Progenitor cell of endocrine pancreas (in vitro differentiated cells): ENCODE data around the gene SH3RF2. TPM values are rescaled to one million over a fixed set of nuclear protein-coding genes. Genes with fewer than 3 reads are reported as not detected.
A peak's percentile ranks its signal among the peaks of the same experiment; 100 is the strongest.

ENCODE experiments used
- DNase-seq: peaks from one replicate; pipeline ENCODE4 v3.0.0; 2021; ENCODE audit warnings: low spot score; ENCODE audit not compliant: unreplicated experiment
- H3K27ac Mint-ChIP-seq: 2 replicates; pipeline ENCODE4 v1.8.0; 2021; ENCODE audit warnings: mild to moderate bottlenecking, moderate library complexity, mixed read lengths
- H3K27me3 Mint-ChIP-seq: 2 replicates; pipeline ENCODE4 v1.8.0; 2021; ENCODE audit warnings: mixed read lengths
- H3K36me3 Mint-ChIP-seq: 2 replicates; pipeline ENCODE4 v1.8.0; 2022; ENCODE audit warnings: mixed read lengths; ENCODE audit not compliant: insufficient read depth
- H3K4me1 Mint-ChIP-seq: 2 replicates; pipeline ENCODE4 v1.8.0; 2021; ENCODE audit warnings: low read depth, mixed read lengths
- H3K4me3 Mint-ChIP-seq: 2 replicates; pipeline ENCODE4 v1.8.0; 2021; ENCODE audit warnings: low read depth, mild to moderate bottlenecking, moderate library complexity, mixed read lengths
- H3K9me3 Mint-ChIP-seq: 2 replicates; pipeline ENCODE4 v1.8.0; 2021; ENCODE audit warnings: low read depth, mixed read lengths
- total RNA-seq: library from RNA; stranded (reverse); gene quantifications from 2 replicates; pipeline ENCODE4 v1.2.1, GENCODE V29; 2021
- TF ChIP-seq, protein P1 (sequence below): fragments of 200-600 bp; sonication (generic); IDR thresholded peaks from one replicate; pipeline ENCODE4 v1.5.0; 2021; ENCODE audit warnings: antibody characterized with exemption, mild to moderate bottlenecking; ENCODE audit not compliant: unreplicated experiment

Gene SH3RF2
- total RNA-seq, 1 donor from 2014 or later, result 17.6 TPM

DNA sequence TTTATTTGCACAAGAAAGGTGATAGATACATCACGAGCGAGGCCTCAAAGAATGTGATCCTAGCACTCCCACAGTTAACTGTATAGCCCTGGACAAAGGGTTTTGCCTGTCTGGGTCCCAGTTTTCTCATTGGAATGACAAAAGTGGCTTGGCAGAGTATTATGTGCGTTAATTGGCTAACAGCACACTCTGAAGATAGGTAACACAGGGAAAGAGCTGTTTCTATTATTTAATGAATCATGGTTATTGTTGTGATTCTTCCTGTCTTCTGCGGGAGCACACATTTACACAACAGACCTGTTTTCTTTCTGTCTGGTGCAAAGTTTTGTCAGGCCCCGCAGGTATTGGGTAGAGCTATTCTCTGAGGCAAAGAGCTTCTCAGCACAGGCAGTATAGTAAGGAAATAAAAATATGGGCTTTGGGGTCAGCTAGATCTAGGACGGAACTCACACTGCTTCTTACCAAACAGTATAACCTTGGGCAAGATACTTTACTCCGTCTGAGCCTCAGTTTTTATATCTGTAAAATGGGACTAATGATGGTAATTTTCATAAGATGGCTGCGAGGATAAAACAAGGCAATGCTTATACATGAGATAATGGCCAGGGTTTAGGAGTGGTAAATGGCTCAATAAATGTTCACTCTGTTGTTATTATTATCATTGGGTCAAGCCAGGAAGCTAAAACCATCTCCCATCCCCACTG lies 90.1 kb downstream of the SH3RF2 start:
- Mint-ChIP-seq H3K36me3 (peaks cover 9% of the 10 kb centered on the region), H3K27ac (no peak overlapping the region), H3K9me3 (no peaks in the 10 kb centered on the region), H3K27me3 (no peaks in the 10 kb centered on the region), H3K4me1 (peaks cover 36% of the 10 kb centered on the region), H3K4me3 (no peak overlapping the region)
- no peak for DNase-seq
- TF ChIP-seq, protein P1, sequence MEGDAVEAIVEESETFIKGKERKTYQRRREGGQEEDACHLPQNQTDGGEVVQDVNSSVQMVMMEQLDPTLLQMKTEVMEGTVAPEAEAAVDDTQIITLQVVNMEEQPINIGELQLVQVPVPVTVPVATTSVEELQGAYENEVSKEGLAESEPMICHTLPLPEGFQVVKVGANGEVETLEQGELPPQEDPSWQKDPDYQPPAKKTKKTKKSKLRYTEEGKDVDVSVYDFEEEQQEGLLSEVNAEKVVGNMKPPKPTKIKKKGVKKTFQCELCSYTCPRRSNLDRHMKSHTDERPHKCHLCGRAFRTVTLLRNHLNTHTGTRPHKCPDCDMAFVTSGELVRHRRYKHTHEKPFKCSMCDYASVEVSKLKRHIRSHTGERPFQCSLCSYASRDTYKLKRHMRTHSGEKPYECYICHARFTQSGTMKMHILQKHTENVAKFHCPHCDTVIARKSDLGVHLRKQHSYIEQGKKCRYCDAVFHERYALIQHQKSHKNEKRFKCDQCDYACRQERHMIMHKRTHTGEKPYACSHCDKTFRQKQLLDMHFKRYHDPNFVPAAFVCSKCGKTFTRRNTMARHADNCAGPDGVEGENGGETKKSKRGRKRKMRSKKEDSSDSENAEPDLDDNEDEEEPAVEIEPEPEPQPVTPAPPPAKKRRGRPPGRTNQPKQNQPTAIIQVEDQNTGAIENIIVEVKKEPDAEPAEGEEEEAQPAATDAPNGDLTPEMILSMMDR, result no peak

DNA sequence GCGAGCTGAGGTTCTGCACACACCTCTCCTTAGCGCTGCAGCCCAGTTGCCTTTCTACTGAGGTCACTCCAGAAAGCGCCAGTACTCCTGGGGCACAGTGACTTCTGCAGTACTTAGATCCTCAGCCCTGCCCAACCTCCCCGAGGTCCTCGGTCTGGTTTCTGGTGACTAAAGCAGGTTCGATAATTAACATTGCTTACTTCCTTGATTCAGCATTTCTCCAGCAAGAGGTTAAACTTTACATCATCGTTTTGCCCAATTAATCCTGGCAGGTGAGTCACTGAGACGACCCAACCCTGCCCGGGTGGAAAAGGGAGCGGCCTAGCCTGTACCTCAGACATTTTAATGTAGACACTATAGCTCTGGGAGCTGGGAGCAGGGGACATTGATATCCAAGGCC lies 91.4 kb downstream of the SH3RF2 start:
- Mint-ChIP-seq H3K9me3 (no peaks in the 10 kb centered on the region), H3K27ac (peak overlapping the region; percentile 27), H3K4me3 (no peak overlapping the region), H3K4me1 (peaks cover 36% of the 10 kb centered on the region), H3K27me3 (no peaks in the 10 kb centered on the region), H3K36me3 (peaks cover 9% of the 10 kb centered on the region)
- DNase-seq, result no peak
- TF ChIP-seq, protein P1, result no peak

DNA sequence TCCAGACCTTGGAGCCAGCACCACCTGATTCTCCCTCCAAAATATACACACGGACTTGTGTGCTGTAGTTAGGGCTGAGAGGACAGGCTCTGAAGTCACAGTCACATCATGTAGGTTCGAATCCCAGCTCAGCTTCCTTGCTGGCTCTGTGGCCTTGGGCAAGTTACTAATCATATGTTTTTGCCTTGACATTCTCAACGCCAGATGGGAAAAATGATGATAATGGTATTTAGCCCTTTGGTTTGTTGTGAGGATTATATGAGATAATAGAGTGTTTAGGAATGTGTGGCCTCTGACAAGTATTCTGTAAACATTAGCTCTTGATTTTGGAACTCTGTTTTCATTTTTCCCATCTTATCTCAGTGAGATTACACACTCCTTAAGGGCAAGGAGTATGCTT lies 96.5 kb downstream of the SH3RF2 start:
- no peaks in the 10 kb centered on the region for H3K9me3 Mint-ChIP-seq
- H3K4me1 Mint-ChIP-seq, result peaks cover 25% of the 10 kb centered on the region
- TF ChIP-seq, protein P1, result no peak
- H3K27ac Mint-ChIP-seq, result no peak overlapping the region
- H3K27me3 Mint-ChIP-seq, result no peaks in the 10 kb centered on the region
- no peak overlapping the region for H3K4me3 Mint-ChIP-seq
- no peaks in the 10 kb centered on the region for H3K36me3 Mint-ChIP-seq
- no peak for DNase-seq

DNA sequence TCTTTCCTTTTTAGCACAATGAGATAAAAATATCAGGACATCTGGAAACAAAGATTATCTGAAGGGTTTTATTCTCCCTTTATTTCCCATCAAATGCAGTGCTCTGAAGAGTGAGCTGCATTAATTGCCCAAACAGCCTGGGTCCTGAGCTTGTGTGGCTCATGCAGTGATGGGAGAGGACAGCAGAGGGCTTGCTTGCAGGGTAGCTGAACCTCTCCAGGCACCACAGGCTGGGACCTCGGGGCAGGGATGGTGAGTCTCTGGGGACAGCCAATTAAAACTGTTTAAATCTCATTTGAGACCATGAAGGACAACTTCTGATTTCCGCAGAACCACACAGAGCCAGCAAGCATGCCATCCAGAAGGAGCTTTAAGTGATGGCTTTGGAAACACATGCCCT lies 97.7 kb downstream of the SH3RF2 start:
- TF ChIP-seq, protein P1, result no peak
- no peak for DNase-seq
- Mint-ChIP-seq H3K27me3 (no peaks in the 10 kb centered on the region), H3K4me1 (peaks cover 17% of the 10 kb centered on the region), H3K36me3 (no peaks in the 10 kb centered on the region), H3K9me3 (no peaks in the 10 kb centered on the region), H3K4me3 (no peak overlapping the region), H3K27ac (no peak overlapping the region)

DNA sequence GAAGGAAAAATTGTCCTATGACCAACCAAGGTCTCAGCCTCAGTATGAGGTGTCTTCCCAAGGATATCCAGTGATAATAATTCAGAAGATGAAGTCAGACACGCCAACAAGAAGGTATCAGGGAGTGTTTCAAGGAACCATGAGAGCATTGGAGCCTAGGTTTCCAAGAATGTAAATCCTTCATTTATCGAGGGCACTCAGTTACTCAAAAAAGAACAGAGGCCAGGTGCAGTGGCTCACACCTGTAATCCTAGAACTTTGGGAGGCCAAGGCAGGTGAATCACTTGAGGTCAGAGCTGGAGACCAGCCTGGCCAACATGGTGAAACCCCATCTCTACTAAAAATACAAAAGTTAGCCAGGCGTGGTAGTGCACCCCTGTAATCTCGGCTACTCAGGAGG lies 98.2 kb downstream of the SH3RF2 start:
- H3K9me3 Mint-ChIP-seq, result no peaks in the 10 kb centered on the region
- no peak overlapping the region for H3K27ac Mint-ChIP-seq
- DNase-seq, result no peak
- H3K27me3 Mint-ChIP-seq, result no peaks in the 10 kb centered on the region
- H3K4me3 Mint-ChIP-seq, result no peak overlapping the region
- peaks cover 12% of the 10 kb centered on the region for H3K4me1 Mint-ChIP-seq
- H3K36me3 Mint-ChIP-seq, result no peaks in the 10 kb centered on the region
- TF ChIP-seq, protein P1, result no peak
